ENCODE measurements around the gene ALB.

ALB gene

DNA sequence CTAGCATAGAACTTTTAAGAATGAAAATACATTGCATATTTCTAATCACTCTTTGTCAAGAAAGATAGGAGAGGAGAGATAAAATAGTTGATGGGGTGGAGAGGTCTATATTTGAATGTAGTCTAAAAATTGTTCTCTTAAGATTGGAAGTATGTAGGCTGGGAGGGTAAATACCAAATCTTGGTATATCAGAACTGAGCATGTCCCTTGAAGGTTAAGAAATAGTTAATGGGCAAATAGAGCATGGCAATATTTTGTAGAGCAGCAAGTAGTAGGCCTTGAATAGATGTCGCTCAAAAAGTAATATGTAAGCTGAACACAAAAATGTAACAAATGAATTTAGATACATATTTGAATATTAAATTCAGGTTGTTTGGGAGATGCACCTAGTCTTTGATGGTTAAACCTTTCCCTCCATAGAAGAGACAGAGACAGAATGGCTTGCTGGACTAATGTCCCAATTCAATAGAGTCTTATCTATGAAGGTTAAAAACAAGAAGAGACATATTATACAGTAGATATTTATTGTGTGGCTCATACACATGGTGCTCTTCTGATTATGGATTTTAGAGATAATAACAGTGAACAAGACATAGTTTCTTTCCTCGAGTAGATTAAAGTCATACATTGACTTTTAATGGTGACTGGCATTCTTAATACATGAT, 12.5 kb downstream of the ALB start:
- DNase-seq (ENCODE audit: low spot score in 2 of 2) (no peak), ATAC-seq (no peak)
- Mint-ChIP-seq H3K27ac (no peak overlapping the region), H3K4me3 (no peak overlapping the region), H3K4me1 (no peaks in the 10 kb centered on the region), H3K9me3 (no peaks in the 10 kb centered on the region), H3K36me3 (no peaks in the 10 kb centered on the region)

DNA sequence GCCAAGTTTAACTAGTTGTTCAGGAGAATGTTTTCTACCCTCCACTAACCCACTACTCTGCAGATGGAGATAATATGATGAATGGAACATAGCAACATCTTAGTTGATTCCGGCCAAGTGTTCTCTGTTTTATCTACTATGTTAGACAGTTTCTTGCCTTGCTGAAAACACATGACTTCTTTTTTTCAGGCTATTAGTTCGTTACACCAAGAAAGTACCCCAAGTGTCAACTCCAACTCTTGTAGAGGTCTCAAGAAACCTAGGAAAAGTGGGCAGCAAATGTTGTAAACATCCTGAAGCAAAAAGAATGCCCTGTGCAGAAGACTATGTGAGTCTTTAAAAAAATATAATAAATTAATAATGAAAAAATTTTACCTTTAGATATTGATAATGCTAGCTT, 13.3 kb downstream of the ALB start:
- H3K4me3 Mint-ChIP-seq: no peak overlapping the region
- H3K36me3 Mint-ChIP-seq: no peaks in the 10 kb centered on the region
- ATAC-seq (no peak), DNase-seq (ENCODE audit: low spot score in 2 of 2) (no peak)
- H3K9me3 Mint-ChIP-seq: no peaks in the 10 kb centered on the region
- H3K27ac Mint-ChIP-seq: no peak overlapping the region
- H3K4me1 Mint-ChIP-seq: no peaks in the 10 kb centered on the region

DNA sequence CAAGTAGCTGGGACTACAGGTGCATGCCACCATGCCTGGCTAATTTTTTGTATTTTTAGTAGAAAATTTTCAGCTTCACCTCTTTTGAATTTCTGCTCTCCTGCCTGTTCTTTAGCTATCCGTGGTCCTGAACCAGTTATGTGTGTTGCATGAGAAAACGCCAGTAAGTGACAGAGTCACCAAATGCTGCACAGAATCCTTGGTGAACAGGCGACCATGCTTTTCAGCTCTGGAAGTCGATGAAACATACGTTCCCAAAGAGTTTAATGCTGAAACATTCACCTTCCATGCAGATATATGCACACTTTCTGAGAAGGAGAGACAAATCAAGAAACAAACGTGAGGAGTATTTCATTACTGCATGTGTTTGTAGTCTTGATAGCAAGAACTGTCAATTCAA, 13.9 kb downstream of the ALB start:
- Mint-ChIP-seq H3K4me1 (no peaks in the 10 kb centered on the region), H3K9me3 (no peaks in the 10 kb centered on the region), H3K27ac (no peak overlapping the region), H3K4me3 (no peak overlapping the region), H3K36me3 (no peaks in the 10 kb centered on the region)
- ATAC-seq (no peak), DNase-seq (ENCODE audit: low spot score in 2 of 2) (no peak)

DNA sequence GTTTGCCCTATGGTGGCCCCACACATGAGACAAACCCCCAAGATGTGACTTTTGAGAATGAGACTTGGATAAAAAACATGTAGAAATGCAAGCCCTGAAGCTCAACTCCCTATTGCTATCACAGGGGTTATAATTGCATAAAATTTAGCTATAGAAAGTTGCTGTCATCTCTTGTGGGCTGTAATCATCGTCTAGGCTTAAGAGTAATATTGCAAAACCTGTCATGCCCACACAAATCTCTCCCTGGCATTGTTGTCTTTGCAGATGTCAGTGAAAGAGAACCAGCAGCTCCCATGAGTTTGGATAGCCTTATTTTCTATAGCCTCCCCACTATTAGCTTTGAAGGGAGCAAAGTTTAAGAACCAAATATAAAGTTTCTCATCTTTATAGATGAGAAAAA, 14.6 kb downstream of the ALB start:
- no peak overlapping the region for H3K4me3 Mint-ChIP-seq

DNA sequence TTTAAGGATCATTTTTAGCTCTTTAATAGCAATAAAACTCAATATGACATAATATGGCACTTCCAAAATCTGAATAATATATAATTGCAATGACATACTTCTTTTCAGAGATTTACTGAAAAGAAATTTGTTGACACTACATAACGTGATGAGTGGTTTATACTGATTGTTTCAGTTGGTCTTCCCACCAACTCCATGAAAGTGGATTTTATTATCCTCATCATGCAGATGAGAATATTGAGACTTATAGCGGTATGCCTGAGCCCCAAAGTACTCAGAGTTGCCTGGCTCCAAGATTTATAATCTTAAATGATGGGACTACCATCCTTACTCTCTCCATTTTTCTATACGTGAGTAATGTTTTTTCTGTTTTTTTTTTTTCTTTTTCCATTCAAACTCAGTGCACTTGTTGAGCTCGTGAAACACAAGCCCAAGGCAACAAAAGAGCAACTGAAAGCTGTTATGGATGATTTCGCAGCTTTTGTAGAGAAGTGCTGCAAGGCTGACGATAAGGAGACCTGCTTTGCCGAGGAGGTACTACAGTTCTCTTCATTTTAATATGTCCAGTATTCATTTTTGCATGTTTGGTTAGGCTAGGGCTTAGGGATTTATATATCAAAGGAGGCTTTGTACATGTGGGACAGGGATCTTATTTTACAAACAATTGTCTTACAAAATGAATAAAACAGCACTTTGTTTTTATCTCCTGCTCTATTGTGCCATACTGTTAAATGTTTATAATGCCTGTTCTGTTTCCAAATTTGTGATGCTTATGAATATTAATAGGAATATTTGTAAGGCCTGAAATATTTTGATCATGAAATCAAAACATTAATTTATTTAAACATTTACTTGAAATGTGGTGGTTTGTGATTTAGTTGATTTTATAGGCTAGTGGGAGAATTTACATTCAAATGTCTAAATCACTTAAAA, 15.3 kb downstream of the ALB start:
- DNase-seq (ENCODE audit: low spot score in 2 of 2) (no peak), ATAC-seq (no peak)
- H3K27ac Mint-ChIP-seq: no peak overlapping the region
- H3K9me3 Mint-ChIP-seq: no peaks in the 10 kb centered on the region
- no peak overlapping the region for H3K4me3 Mint-ChIP-seq
- no peaks in the 10 kb centered on the region for H3K4me1 Mint-ChIP-seq
- no peaks in the 10 kb centered on the region for H3K36me3 Mint-ChIP-seq

More for the DNA sequence above, 14.6 kb downstream of the ALB start:
- DNase-seq (ENCODE audit: low spot score in 2 of 2): no peak
- Mint-ChIP-seq H3K4me1 (no peaks in the 10 kb centered on the region), H3K36me3 (no peaks in the 10 kb centered on the region), H3K27ac (no peak overlapping the region), H3K9me3 (no peaks in the 10 kb centered on the region)
- no peak for ATAC-seq

- Mint-ChIP-seq H3K27ac (no peak overlapping the region), H3K4me1 (no peaks in the 10 kb centered on the region), H3K9me3 (no peaks in the 10 kb centered on the region), H3K36me3 (no peaks in the 10 kb centered on the region), H3K4me3 (no peak overlapping the region)
- ATAC-seq (no peak), DNase-seq (ENCODE audit: low spot score in 2 of 2) (no peak)
These were observed 16.5 kb downstream of the ALB start for GRCh38 chr4:73420615-73421014.

- Mint-ChIP-seq H3K36me3 (no peaks in the 10 kb centered on the region), H3K9me3 (no peaks in the 10 kb centered on the region), H3K27ac (no peak overlapping the region), H3K4me1 (no peaks in the 10 kb centered on the region), H3K4me3 (no peak overlapping the region)
- ATAC-seq (no peak), DNase-seq (ENCODE audit: low spot score in 2 of 2) (no peak)
These were observed 17.8 kb downstream of the ALB start for GRCh38 chr4:73421708-73422457.

GRCh38 chr4:73422458-73422752, 18.3 kb downstream of the ALB start:
- DNase-seq (ENCODE audit: low spot score in 2 of 2) (no peak), ATAC-seq (no peak)
- Mint-ChIP-seq H3K4me1 (no peaks in the 10 kb centered on the region), H3K36me3 (no peaks in the 10 kb centered on the region), H3K9me3 (no peaks in the 10 kb centered on the region), H3K4me3 (no peak overlapping the region), H3K27ac (no peak overlapping the region)

DNA sequence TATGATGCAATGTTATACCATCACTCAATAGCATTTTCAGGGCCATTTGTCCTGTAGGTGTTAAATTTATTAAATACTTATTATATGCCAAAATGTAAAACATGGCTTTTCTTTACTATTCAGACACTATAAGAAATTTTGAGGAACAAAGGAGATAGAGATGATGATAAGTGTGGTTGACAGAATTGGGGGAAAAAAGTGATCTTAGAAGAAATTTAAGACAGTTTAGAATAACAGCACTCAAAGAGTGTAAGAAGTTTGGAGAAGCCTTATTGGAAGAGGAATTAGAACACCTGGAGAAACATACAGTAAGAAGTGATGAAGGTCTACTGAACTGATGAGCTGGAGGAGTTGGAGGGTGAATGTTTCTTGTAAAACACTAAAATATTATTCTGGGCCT, 19.1 kb downstream of the ALB start:
- ATAC-seq (no peak), DNase-seq (ENCODE audit: low spot score in 2 of 2) (no peak)
- H3K4me3 Mint-ChIP-seq: no peak overlapping the region
- no peaks in the 10 kb centered on the region for H3K36me3 Mint-ChIP-seq
- H3K9me3 Mint-ChIP-seq: no peaks in the 10 kb centered on the region
- H3K4me1 Mint-ChIP-seq: no peaks in the 10 kb centered on the region
- H3K27ac Mint-ChIP-seq: no peak overlapping the region

DNA sequence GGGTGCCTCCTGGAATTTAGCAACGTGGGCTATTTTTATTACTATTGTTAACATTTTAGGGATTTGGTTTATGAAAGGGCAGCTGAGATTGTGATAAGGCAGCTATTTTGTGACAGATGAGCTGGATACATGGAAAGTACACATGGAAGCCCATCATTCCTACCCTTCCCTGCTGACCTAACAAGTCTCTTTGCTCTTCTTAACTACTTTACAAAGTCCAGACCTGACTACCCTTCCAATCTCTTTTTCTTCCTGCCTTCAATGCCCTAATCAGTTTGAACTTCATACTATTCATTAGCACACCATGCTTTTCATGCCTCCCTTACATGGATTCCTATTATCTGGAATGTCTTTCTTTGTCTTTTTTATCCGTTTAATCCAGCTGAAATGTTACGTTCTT, 22.6 kb downstream of the ALB start:
- Mint-ChIP-seq H3K4me1 (no peaks in the 10 kb centered on the region), H3K4me3 (no peak overlapping the region), H3K36me3 (no peaks in the 10 kb centered on the region), H3K9me3 (no peaks in the 10 kb centered on the region), H3K27ac (no peak overlapping the region)
- ATAC-seq (no peak), DNase-seq (ENCODE audit: low spot score in 2 of 2) (no peak)

DNA sequence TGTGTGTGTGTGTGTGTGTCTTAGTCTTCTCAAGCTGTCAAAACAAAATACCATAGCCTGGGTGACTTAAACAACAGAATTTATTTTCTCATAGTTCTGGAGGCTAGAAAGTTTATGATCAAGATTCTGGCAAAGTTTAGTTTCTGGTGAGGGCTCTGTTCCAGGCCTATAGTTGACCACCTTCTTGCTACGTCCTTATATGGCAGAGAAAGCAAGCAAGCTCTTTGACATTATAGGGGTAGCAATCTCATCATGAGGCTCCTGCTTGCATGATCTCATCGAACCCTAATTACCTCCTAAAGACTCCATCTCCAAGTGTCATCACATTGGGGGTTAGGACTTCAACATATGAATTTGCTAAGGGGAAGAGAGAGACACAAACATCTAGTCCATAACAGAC, 25.0 kb downstream of the ALB start:
- Mint-ChIP-seq H3K4me3 (no peak overlapping the region), H3K4me1 (no peaks in the 10 kb centered on the region), H3K27ac (no peak overlapping the region), H3K36me3 (no peaks in the 10 kb centered on the region), H3K9me3 (no peaks in the 10 kb centered on the region)
- DNase-seq (ENCODE audit: low spot score in 2 of 2): no peak
- no peak for ATAC-seq

GRCh38 chr4:73429826-73430587, 25.9 kb downstream of the ALB start:
- no peak overlapping the region for H3K4me3 Mint-ChIP-seq
- no peaks in the 10 kb centered on the region for H3K36me3 Mint-ChIP-seq
- no peak for ATAC-seq
- no peaks in the 10 kb centered on the region for H3K4me1 Mint-ChIP-seq
- H3K9me3 Mint-ChIP-seq: no peaks in the 10 kb centered on the region
- DNase-seq (ENCODE audit: low spot score in 2 of 2): no peak
- H3K27ac Mint-ChIP-seq: no peak overlapping the region

GRCh38 chr4:73431813-73432168, 27.7 kb downstream of the ALB start:
- no peak for ATAC-seq
- no peaks in the 10 kb centered on the region for H3K9me3 Mint-ChIP-seq
- no peaks in the 10 kb centered on the region for H3K4me1 Mint-ChIP-seq
- no peak overlapping the region for H3K27ac Mint-ChIP-seq
- no peak for DNase-seq (ENCODE audit: low spot score in 2 of 2)
- H3K4me3 Mint-ChIP-seq: no peak overlapping the region
- no peaks in the 10 kb centered on the region for H3K36me3 Mint-ChIP-seq

DNA sequence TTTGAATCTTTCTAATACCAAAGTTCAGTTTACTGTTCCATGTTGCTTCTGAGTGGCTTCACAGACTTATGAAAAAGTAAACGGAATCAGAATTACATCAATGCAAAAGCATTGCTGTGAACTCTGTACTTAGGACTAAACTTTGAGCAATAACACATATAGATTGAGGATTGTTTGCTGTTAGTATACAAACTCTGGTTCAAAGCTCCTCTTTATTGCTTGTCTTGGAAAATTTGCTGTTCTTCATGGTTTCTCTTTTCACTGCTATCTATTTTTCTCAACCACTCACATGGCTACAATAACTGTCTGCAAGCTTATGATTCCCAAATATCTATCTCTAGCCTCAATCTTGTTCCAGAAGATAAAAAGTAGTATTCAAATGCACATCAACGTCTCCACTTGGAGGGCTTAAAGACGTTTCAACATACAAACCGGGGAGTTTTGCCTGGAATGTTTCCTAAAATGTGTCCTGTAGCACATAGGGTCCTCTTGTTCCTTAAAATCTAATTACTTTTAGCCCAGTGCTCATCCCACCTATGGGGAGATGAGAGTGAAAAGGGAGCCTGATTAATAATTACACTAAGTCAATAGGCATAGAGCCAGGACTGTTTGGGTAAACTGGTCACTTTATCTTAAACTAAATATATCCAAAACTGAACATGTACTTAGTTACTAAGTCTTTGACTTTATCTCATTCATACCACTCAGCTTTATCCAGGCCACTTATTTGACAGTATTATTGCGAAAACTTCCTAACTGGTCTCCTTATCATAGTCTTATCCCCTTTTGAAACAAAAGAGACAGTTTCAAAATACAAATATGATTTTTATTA, 28.3 kb downstream of the ALB start:
- DNase-seq (ENCODE audit: low spot score in 2 of 2) (no peak), ATAC-seq (no peak)
- Mint-ChIP-seq H3K36me3 (no peaks in the 10 kb centered on the region), H3K27ac (no peak overlapping the region), H3K4me3 (no peak overlapping the region), H3K4me1 (no peaks in the 10 kb centered on the region), H3K9me3 (no peaks in the 10 kb centered on the region)

DNA sequence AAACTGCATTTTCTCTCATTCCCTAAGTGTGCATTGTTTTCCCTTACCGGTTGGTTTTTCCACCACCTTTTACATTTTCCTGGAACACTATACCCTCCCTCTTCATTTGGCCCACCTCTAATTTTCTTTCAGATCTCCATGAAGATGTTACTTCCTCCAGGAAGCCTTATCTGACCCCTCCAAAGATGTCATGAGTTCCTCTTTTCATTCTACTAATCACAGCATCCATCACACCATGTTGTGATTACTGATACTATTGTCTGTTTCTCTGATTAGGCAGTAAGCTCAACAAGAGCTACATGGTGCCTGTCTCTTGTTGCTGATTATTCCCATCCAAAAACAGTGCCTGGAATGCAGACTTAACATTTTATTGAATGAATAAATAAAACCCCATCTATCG, 29.1 kb downstream of the ALB start:
- Mint-ChIP-seq H3K4me3 (no peak overlapping the region), H3K27ac (no peak overlapping the region), H3K36me3 (no peaks in the 10 kb centered on the region), H3K9me3 (no peaks in the 10 kb centered on the region), H3K4me1 (no peaks in the 10 kb centered on the region)
- ATAC-seq (no peak), DNase-seq (ENCODE audit: low spot score in 2 of 2) (no peak)

Data from stimulated activated effector memory CD8-positive, alpha-beta T cell treated with anti-CD3 and anti-CD28 coated beads, Interleukin-12 subunit alpha, Interleukin-12 subunit beta, amount 100 ng/mL, for 72 hours (primary cell).